Head of caudate nucleus (tissue), 42 donors: ENCODE measurements around the gene IRS1.

ENCODE experiments used
- DNase-seq, 42 donors: peaks; one replicate each; pipeline versions ENCODE4 v3.0.0 to v3.0.0-alpha.2; 2020 to 2021; ENCODE audit warnings: mixed read lengths in 7 of 42
- intact Hi-C: fragments of 100-400 bp; cut with DNase I; formaldehyde crosslinking; loops from one replicate; pipeline ENCODE4 v1.15.0; 2022

IRS1 gene

GRCh38 chr2:226829721-226830631 is 30.4 kb upstream of the IRS1 start:
- intact Hi-C loops, result loop anchor here (5.0 kb wide), 1 partner anchor 33 kb away; the partner anchor contains the start of gene IRS1
- no peak for DNase-seq

- intact Hi-C loops, result no loop called here
- no peak for DNase-seq
These were observed 28.6 kb upstream of the IRS1 start for GRCh38 chr2:226828191-226828590.

GRCh38 chr2:226825056-226825455 is 25.4 kb upstream of the IRS1 start:
- no peak for DNase-seq
- intact Hi-C loops, result no loop called here

GRCh38 chr2:226818930-226819329 is 19.3 kb upstream of the IRS1 start:
- no peak for DNase-seq
- intact Hi-C loops, result no loop called here

GRCh38 chr2:226813148-226813701 is 13.6 kb upstream of the IRS1 start:
- peak in 19 of 42 donors; percentile 5 to 77 (median 47) for DNase-seq
- intact Hi-C loops, result loop anchor here (5.0 kb wide), 1 partner anchor 169 kb away; no protein-coding TSS in a partner anchor

DNA sequence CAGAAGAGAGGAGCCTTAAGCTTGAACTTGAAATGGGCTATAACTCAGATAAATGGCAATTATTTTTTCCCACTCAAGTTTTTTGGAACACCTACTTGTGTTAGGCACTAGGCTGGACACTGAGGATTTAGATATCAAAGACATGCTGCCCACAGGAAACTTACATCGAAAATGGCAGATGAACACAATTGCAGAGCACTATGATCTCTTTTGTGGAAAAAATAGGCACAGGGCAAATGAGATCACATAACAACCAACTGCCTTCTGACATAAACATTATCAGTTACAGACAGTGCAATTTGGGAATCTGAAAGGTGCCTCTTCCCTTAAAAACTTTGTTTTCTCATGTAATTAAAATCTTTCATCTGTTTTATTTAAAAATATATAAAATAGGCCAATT is 3.8 kb upstream of the IRS1 start:
- intact Hi-C loops, result loop anchor here (5.0 kb wide), 1 partner anchor 1136 kb away; no protein-coding TSS in a partner anchor

DNA sequence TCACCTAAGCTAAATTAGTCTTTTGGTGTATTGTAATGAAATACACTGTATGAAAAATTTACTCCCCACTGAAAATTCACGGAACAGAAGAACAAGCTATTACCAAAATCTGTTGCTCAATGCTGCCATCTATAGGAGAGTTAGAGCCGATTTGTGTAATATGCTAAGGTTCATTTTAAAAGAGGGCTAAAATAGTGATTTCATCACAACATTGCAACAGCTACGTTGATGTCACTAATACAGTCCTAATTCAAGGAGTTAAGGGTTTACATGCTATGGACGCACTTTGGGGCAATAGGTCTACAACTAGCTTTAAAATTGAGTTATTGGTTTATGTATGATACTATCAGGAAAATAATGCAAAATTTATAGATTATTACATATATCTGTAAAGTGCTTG is 3.0 kb upstream of the IRS1 start:
- intact Hi-C loops, result loop anchor here (5.0 kb wide), 1 partner anchor 1135 kb away; no protein-coding TSS in a partner anchor
- DNase-seq, result peak in 8 of 42 donors; percentile 14 to 71 (median 54)

More for the DNA sequence above, 3.8 kb upstream of the IRS1 start:
- no peak for DNase-seq

DNA sequence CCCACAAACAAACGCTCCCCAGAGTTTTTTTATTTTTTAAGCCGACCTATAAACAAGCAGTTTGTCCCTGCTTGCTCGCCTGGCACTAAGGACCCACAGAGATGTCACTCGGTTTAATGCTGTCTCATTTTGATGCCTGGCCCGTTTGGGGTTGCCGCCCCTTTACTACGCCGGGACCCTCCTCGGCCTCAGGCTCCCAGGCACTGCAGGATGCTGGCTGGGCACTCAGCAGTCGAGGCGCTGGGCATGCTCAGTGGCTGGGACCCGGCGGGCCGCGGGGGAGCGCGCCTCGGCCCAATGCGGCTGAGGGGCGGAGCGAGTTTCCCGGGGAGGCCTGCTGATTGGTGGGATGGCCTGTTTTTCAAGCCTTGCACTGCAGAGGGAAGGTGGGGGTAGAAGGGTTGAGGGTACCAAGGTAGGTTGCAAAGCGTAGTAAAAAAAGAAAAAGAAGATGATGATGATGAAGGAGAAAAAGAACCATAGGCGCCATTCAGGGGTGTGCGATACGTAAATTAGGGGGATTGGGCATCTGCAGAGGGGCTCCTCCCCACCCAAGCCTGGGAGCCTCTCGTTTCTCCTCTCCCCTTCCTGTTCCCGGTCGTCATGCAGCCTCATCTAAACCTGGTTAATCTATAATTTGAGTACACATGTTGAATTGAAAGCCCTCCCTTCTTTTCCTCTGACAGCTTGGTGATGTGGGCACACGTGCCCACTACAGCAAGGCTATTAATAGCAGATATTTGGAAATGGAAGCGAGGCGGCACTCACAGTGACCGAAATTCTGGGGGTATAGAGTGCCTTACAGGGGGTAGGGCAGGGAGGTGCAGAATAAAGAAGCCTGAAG is 1.5 kb upstream of the IRS1 start:
- peak; percentile 89 to 98 (median 96) for DNase-seq
- intact Hi-C loops, result loop anchor here (5.0 kb wide), 1 partner anchor 1134 kb away; no protein-coding TSS in a partner anchor

- peak in 23 of 42 donors; percentile 8 to 76 (median 45) for DNase-seq
- intact Hi-C loops, result loop anchor here (5.0 to 10.0 kb wide), 4 partner anchors 32 to 1133 kb away; no protein-coding TSS in a partner anchor
These were observed 638 bp upstream of the IRS1 start for GRCh38 chr2:226799976-226800940.

- intact Hi-C loops, result loop anchor here (5.0 to 10.0 kb wide), 3 partner anchors 34 to 764 kb away; no protein-coding TSS in a partner anchor
- peak; percentile 46 to 89 (median 73) for DNase-seq
These were observed 1.0 kb downstream of the IRS1 start for GRCh38 chr2:226798422-226799210.

- intact Hi-C loops, result loop anchor here (5.0 to 10.0 kb wide), 3 partner anchors 34 to 763 kb away; no protein-coding TSS in a partner anchor
- peak in 9 of 42 donors; percentile 5 to 45 (median 19) for DNase-seq
These were observed 1.6 kb downstream of the IRS1 start for GRCh38 chr2:226797989-226798421.

GRCh38 chr2:226797289-226797988 is 2.2 kb downstream of the IRS1 start:
- DNase-seq, result peak in 8 of 42 donors; percentile 3 to 19 (median 8)
- intact Hi-C loops, result loop anchor here (5.0 to 10.0 kb wide), 3 partner anchors 35 to 763 kb away; no protein-coding TSS in a partner anchor

GRCh38 chr2:226796840-226797288 is 2.8 kb downstream of the IRS1 start:
- DNase-seq, result peak in 27 of 42 donors; percentile 12 to 66 (median 44)

DNA sequence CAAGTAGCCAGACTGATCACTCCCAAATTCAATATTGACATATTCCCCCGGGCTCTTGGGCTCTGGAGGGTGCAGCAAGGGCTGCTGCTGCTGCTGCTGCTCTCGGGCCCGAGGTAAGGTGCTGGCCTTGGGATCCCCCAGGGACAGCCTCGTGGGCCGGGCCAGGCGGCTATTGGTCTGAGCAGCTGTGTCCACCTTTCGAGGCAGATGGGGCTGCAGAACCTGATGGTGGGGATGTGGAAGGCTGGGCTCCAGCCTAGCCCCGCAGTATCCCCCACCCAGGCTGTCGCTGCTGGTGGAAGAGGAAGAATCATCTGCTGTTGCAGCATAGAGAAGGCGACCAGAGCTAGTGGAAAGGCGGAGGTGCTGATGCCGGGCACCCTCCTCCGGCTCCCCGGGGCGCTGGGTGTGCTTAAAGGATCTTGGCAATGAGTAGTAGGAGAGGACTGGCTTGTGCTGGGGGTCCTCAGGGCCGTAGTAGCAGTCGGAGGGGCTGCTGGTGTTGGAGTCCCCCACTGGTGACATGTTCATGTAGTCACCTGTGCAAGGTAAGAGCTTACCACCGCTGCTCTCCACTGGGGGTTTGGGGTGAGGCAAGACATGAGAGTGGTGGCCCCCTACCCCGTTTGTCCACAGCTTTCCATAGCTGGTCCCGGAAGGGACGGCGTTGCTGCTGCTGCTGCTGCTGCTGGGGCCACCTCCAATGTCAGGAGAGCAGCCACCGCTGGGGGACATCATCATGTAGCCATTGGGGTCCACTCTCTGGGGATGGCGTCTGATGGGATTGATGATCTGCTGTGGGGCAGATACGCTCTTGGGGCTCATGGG is 3.4 kb downstream of the IRS1 start:
- intact Hi-C loops, result loop anchor here (5.0 to 10.0 kb wide), 3 partner anchors 36 to 761 kb away; no protein-coding TSS in a partner anchor
- peak in 3 of 42 donors; percentile 3 to 6 (median 5) for DNase-seq

More at GRCh38 chr2:226796840-226797288, 2.8 kb downstream of the IRS1 start:
- intact Hi-C loops, result loop anchor here (5.0 to 10.0 kb wide), 3 partner anchors 35 to 762 kb away; no protein-coding TSS in a partner anchor
